ENCODE results near the gene BARX1. TPM values are rescaled to one million over a fixed set of nuclear protein-coding genes. Genes with fewer than 3 reads are reported as not detected.

BARX1 gene
- total and polyA plus RNA-seq, 9 of the 15 experiments (the other 6 are each of a cell fraction or from before 2014, with no cell fraction given), result 0.11 to 0.14 TPM; not detected in 7

GRCh38 chr9:93962561-93963440, 7.6 kb upstream of the BARX1 start (continued):
- TF ChIP-seq, protein P1, sequence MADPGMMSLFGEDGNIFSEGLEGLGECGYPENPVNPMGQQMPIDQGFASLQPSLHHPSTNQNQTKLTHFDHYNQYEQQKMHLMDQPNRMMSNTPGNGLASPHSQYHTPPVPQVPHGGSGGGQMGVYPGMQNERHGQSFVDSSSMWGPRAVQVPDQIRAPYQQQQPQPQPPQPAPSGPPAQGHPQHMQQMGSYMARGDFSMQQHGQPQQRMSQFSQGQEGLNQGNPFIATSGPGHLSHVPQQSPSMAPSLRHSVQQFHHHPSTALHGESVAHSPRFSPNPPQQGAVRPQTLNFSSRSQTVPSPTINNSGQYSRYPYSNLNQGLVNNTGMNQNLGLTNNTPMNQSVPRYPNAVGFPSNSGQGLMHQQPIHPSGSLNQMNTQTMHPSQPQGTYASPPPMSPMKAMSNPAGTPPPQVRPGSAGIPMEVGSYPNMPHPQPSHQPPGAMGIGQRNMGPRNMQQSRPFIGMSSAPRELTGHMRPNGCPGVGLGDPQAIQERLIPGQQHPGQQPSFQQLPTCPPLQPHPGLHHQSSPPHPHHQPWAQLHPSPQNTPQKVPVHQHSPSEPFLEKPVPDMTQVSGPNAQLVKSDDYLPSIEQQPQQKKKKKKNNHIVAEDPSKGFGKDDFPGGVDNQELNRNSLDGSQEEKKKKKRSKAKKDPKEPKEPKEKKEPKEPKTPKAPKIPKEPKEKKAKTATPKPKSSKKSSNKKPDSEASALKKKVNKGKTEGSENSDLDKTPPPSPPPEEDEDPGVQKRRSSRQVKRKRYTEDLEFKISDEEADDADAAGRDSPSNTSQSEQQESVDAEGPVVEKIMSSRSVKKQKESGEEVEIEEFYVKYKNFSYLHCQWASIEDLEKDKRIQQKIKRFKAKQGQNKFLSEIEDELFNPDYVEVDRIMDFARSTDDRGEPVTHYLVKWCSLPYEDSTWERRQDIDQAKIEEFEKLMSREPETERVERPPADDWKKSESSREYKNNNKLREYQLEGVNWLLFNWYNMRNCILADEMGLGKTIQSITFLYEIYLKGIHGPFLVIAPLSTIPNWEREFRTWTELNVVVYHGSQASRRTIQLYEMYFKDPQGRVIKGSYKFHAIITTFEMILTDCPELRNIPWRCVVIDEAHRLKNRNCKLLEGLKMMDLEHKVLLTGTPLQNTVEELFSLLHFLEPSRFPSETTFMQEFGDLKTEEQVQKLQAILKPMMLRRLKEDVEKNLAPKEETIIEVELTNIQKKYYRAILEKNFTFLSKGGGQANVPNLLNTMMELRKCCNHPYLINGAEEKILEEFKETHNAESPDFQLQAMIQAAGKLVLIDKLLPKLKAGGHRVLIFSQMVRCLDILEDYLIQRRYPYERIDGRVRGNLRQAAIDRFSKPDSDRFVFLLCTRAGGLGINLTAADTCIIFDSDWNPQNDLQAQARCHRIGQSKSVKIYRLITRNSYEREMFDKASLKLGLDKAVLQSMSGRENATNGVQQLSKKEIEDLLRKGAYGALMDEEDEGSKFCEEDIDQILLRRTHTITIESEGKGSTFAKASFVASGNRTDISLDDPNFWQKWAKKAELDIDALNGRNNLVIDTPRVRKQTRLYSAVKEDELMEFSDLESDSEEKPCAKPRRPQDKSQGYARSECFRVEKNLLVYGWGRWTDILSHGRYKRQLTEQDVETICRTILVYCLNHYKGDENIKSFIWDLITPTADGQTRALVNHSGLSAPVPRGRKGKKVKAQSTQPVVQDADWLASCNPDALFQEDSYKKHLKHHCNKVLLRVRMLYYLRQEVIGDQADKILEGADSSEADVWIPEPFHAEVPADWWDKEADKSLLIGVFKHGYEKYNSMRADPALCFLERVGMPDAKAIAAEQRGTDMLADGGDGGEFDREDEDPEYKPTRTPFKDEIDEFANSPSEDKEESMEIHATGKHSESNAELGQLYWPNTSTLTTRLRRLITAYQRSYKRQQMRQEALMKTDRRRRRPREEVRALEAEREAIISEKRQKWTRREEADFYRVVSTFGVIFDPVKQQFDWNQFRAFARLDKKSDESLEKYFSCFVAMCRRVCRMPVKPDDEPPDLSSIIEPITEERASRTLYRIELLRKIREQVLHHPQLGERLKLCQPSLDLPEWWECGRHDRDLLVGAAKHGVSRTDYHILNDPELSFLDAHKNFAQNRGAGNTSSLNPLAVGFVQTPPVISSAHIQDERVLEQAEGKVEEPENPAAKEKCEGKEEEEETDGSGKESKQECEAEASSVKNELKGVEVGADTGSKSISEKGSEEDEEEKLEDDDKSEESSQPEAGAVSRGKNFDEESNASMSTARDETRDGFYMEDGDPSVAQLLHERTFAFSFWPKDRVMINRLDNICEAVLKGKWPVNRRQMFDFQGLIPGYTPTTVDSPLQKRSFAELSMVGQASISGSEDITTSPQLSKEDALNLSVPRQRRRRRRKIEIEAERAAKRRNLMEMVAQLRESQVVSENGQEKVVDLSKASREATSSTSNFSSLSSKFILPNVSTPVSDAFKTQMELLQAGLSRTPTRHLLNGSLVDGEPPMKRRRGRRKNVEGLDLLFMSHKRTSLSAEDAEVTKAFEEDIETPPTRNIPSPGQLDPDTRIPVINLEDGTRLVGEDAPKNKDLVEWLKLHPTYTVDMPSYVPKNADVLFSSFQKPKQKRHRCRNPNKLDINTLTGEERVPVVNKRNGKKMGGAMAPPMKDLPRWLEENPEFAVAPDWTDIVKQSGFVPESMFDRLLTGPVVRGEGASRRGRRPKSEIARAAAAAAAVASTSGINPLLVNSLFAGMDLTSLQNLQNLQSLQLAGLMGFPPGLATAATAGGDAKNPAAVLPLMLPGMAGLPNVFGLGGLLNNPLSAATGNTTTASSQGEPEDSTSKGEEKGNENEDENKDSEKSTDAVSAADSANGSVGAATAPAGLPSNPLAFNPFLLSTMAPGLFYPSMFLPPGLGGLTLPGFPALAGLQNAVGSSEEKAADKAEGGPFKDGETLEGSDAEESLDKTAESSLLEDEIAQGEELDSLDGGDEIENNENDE (IDR thresholded peaks at IDR 0.05; ENCODE audit: low read depth, low read length), result no peak
- TF ChIP-seq DMBX1 (CRISPR knock-in tag; IDR thresholded peaks at IDR 0.05; ENCODE audit: borderline replicate concordance), result no peak
- TF ChIP-seq CAMTA2 (CRISPR knock-in tag; conservative IDR thresholded peaks at IDR 0.05), result no peak
- no peak for TF ChIP-seq TSC22D4 (tag; IDR thresholded peaks at IDR 0.05)
- no peak for TF ChIP-seq BCL6 (CRISPR knock-in tag; IDR thresholded peaks at IDR 0.05)
- no peak for TF ChIP-seq GATAD2B (IDR thresholded peaks at IDR 0.05; ENCODE audit: borderline replicate concordance)
- no peak for TF ChIP-seq SIN3A (IDR thresholded peaks at IDR 0.05; ENCODE audit: borderline replicate concordance in 2 of 2, control insufficient read depth in 1 of 2, low read depth in 2 of 2, low read length in 2 of 2)
- TF ChIP-seq HCFC1 (IDR thresholded peaks at IDR 0.05; ENCODE audit: low read depth, low read length), result no peak
- TF ChIP-seq ZBTB5 (IDR thresholded peaks at IDR 0.05), result no peak
- TF ChIP-seq ZNF778 (CRISPR knock-in tag; IDR thresholded peaks at IDR 0.05), result no peak
- TF ChIP-seq ZNF57 (CRISPR knock-in tag; IDR thresholded peaks at IDR 0.05), result no peak
- TF ChIP-seq HIVEP1 (CRISPR knock-in tag; IDR thresholded peaks at IDR 0.05), result no peak
- TF ChIP-seq ZNF274 (IDR thresholded peaks at IDR 0.05; ENCODE audit: borderline replicate concordance, low read depth, low read length), result no peak
